HG02763 (cell line): ENCODE results near the gene ADAMTS8.

Experiments used
- ATAC-seq: cut with Tn5 transposase; IDR thresholded peaks from one replicate; pipeline ENCODE4 v1.9.1; 2021; ENCODE audit warnings: mild to moderate bottlenecking, moderate library complexity; ENCODE audit not compliant: unreplicated experiment

ADAMTS8 gene

GRCh38 chr11:130422251-130422995 is 6.0 kb downstream of the ADAMTS8 start:
- ATAC-seq, result no peak

GRCh38 chr11:130421697-130422096 is 6.7 kb downstream of the ADAMTS8 start:
- ATAC-seq, result no peak

- ATAC-seq, result no peak
These were observed 7.2 kb downstream of the ADAMTS8 start for GRCh38 chr11:130421199-130421585.

GRCh38 chr11:130420478-130421198 is 7.8 kb downstream of the ADAMTS8 start:
- ATAC-seq, result no peak

- no peak for ATAC-seq
These were observed 9.7 kb downstream of the ADAMTS8 start for GRCh38 chr11:130418756-130419155.

GRCh38 chr11:130418210-130418609 is 10.2 kb downstream of the ADAMTS8 start:
- ATAC-seq, result no peak

GRCh38 chr11:130416906-130417305 is 11.5 kb downstream of the ADAMTS8 start:
- ATAC-seq, result no peak

GRCh38 chr11:130416530-130416882 is 11.9 kb downstream of the ADAMTS8 start:
- no peak for ATAC-seq

GRCh38 chr11:130415731-130416529 is 12.5 kb downstream of the ADAMTS8 start:
- ATAC-seq, result no peak

GRCh38 chr11:130414107-130415080 is 14.0 kb downstream of the ADAMTS8 start:
- no peak for ATAC-seq

GRCh38 chr11:130413405-130414106 is 14.9 kb downstream of the ADAMTS8 start:
- no peak for ATAC-seq

- no peak for ATAC-seq
These were observed 17.2 kb downstream of the ADAMTS8 start for GRCh38 chr11:130411223-130411622.

- no peak for ATAC-seq
These were observed 18.6 kb downstream of the ADAMTS8 start for GRCh38 chr11:130409594-130410388.

GRCh38 chr11:130408901-130409300 is 19.5 kb downstream of the ADAMTS8 start:
- ATAC-seq, result no peak

GRCh38 chr11:130408401-130408890 is 20.0 kb downstream of the ADAMTS8 start:
- no peak for ATAC-seq

- ATAC-seq, result no peak
These were observed 20.4 kb downstream of the ADAMTS8 start for GRCh38 chr11:130407978-130408377.

- no peak for ATAC-seq
These were observed 23.0 kb downstream of the ADAMTS8 start for GRCh38 chr11:130405428-130405827.

- no peak for ATAC-seq
These were observed 23.7 kb downstream of the ADAMTS8 start for GRCh38 chr11:130404727-130405126.

GRCh38 chr11:130403967-130404366 is 24.4 kb downstream of the ADAMTS8 start:
- ATAC-seq, result no peak
